ENCODE results near the gene MZT2B.
"Not testable (repeated sequence)": the region's sequence is repeated elsewhere in the genome, so short reads cannot be mapped to it uniquely, and the experiment has no call there.

The MZT2B gene

DNA sequence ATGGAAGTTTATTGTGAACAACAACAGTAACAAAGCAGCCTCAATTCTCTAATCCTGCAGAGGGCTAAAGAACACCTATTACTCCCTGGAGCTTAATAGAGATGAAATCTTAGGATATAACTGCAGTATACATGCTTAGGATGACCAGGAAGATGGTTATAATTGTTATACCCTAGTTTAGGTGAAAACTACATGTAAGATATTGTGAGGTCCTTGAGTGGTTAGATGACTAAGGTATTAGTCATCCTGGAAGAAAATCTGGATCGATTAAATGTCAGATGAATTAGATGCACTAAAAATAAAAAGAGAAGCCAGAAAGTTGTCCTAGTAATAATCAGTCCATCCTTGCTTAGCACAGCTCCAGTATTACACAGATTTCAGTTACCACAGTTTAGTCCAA is 38.4 kb downstream of the MZT2B start:
- not testable (repeated sequence) for DNase-seq

DNA sequence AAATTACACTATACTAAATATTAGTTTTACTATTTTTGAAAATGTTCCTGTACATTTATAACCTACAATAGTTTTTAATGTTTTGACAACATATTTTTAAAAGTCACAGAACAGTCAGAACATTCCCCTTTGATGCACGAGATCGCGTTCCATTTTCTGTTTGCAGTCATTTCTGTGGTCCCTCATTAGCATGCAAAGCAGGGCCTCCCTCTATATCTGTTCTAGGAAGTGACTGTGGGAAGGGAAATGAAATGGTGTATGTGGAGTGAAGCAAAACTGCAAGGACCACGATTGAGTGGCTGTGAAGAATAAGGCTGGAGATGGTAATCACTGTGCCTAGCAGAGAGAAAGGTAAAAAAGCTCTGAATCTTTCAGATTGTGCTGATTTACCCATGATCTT is 40.5 kb downstream of the MZT2B start:
- not testable (repeated sequence) for DNase-seq

DNA sequence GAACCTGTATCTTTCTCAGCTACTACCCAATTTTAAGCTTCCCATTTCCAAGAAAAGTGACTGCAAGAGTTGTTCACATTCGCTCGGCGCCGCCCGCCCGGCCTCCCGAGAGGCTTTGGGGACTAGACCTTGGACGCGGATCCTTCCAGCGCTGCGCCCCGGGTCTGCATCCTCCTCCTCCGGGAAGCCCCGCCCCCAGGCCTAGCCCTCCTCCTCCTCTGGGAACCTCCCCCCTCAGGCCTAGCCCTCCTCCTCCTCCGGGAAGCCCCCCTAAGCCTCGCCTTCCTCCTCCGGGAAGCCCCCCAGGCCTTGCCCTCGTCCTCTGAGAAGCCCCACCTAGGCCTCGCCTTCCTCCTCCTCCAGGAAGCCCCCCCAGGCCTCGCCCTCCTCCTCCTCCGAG is 45.9 kb downstream of the MZT2B start:
- DNase-seq = not testable (repeated sequence)

DNA sequence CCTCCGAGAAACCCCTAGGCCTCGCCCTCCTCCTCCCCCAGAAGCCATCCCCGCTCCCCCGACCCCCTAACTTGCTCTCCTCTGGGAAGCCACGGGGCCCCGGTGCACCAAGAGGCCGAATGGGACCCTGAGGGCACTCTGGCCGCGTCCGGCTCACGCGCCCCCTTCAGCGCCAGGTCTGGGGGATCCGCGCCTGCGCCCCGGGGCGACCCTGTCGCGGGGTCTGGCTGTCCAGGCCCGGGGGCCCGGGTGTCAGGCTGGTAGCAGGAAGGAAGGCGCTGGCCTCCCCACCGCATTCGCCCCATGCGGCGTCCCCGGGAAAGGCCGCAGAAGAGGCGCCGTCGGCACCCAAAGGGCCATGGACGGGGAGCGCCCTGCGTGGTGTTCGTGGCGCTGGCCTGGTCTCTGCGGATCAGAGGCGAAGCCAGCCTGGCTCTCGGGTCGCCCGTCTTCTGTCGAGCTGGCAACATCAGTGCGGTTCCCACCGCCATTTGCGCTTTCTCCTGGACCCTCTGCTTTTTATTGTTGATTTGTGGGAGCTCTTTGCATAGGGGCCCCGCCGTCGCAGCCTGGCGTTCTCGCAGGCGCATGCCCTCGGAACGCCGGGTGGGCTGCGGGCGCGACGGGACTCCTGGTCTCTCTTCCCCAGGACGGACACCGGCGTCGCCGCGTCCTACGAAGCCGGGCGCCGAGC is 46.6 kb downstream of the MZT2B start:
- DNase-seq = not testable (repeated sequence)

- DNase-seq = peak; percentile 33 to 40
These were observed 47.1 kb downstream of the MZT2B start for GRCh38 chr2:130229161-130229510.

GRCh38 chr2:130230376-130230775 is 48.3 kb downstream of the MZT2B start:
- not testable (repeated sequence) for DNase-seq

GRCh38 chr2:130230907-130231306 is 48.8 kb downstream of the MZT2B start:
- not testable (repeated sequence) for DNase-seq

- no peak for DNase-seq
These were observed 49.6 kb downstream of the MZT2B start for GRCh38 chr2:130231656-130232055.

- not testable (repeated sequence) for DNase-seq
These were observed 51.0 kb downstream of the MZT2B start for GRCh38 chr2:130233066-130233465.

- not testable (repeated sequence) for DNase-seq
These were observed 57.5 kb downstream of the MZT2B start for GRCh38 chr2:130239581-130239980.
